A673 (cell line): ENCODE measurements around the gene SERTAD1. TPM values are rescaled to one million over a fixed set of nuclear protein-coding genes. Genes with fewer than 3 reads are reported as not detected.

Experiments
- BruUV-seq: library from RNA; stranded (reverse); fragments of 400-500 nt; replicated peaks from 2 replicates; lab custom pipeline; 2021; lab: Mats Ljungman, UMichigan
- CTCF ChIA-PET: fragments of 300-600 bp; sonication (Branson Sonifier 250); formaldehyde crosslinking; loops from one replicate; lab custom pipeline; 2022; ENCODE audit warnings: antibody characterized with exemption; lab: Charles Lee
- POLR2A ChIA-PET: fragments of 300-600 bp; sonication (Branson Sonifier 250); formaldehyde crosslinking; loops from one replicate; lab custom pipeline; 2022; ENCODE audit warnings: antibody characterized with exemption; ENCODE audit not compliant: low non-redundant PET; lab: Charles Lee
- DNase-seq: peaks from one replicate; pipeline ENCODE4 v3.0.0-alpha.2; 2015; ENCODE audit warnings: low spot score
- H3K27ac ChIP-seq: fragments of 200-600 bp; sonication (generic); 2 replicates; pipeline ENCODE4 v1.5.1; 2016; ENCODE audit warnings: mixed run types, low read depth, mild to moderate bottlenecking, mixed read lengths, antibody characterized with exemption, low read length; ENCODE audit not compliant: poor library complexity, severe bottlenecking
- H3K27me3 ChIP-seq: fragments of 200-600 bp; sonication (generic); replicated peaks from 2 replicates; pipeline ENCODE4 v1.6.1; 2017; ENCODE audit warnings: mixed run types, low read depth, mild to moderate bottlenecking, mixed read lengths, antibody characterized with exemption, low read length; ENCODE audit not compliant: insufficient read depth, poor library complexity
- H3K36me3 ChIP-seq: fragments of 200-600 bp; sonication (generic); 2 replicates; pipeline ENCODE4 v1.6.1; 2016; ENCODE audit warnings: mixed run types, mild to moderate bottlenecking, mixed read lengths, antibody characterized with exemption, low read length; ENCODE audit not compliant: insufficient read depth, poor library complexity, severe bottlenecking
- H3K4me1 ChIP-seq: fragments of 200-600 bp; sonication (generic); 2 replicates; pipeline ENCODE4 v1.6.1; 2017; ENCODE audit warnings: mixed run types, mild to moderate bottlenecking, mixed read lengths, antibody characterized with exemption, low read length; ENCODE audit not compliant: insufficient read depth, poor library complexity, severe bottlenecking
- H3K4me3 ChIP-seq: fragments of 200-600 bp; sonication (generic); 2 replicates; pipeline ENCODE4 v1.5.1; 2016; ENCODE audit warnings: low read depth, mixed run types, mild to moderate bottlenecking, mixed read lengths, low read length; ENCODE audit not compliant: poor library complexity, severe bottlenecking
- H3K9me3 ChIP-seq: fragments of 200-600 bp; sonication (generic); 2 replicates; pipeline ENCODE4 v1.6.1; 2016; ENCODE audit warnings: mixed run types, low read depth, mild to moderate bottlenecking, mixed read lengths, antibody characterized with exemption, low read length; ENCODE audit not compliant: poor library complexity, severe bottlenecking
- EZH2 ChIP-seq: fragments of 200-600 bp; sonication (generic); IDR thresholded peaks from 2 replicates; pipeline ENCODE4 v1.6.1; 2017; ENCODE audit warnings: borderline replicate concordance, low read depth, mild to moderate bottlenecking, mixed read lengths, antibody characterized with exemption, low read length; ENCODE audit not compliant: poor library complexity, severe bottlenecking
- intact Hi-C: fragments of 100-400 bp; cut with micrococcal nuclease; formaldehyde crosslinking; loops from one replicate; pipeline ENCODE4 v1.10.0; 2022; ENCODE audit not compliant: unreplicated experiment
- total RNA-seq: library from RNA; stranded (reverse); gene quantifications from 2 replicates; pipeline ENCODE4 v1.2.3, GENCODE V29; 2021
- TF ChIP-seq, protein P1 (sequence below): fragments of 300-800, 200-600 bp; sonication (generic); conservative IDR thresholded peaks from 2 replicates; pipeline ENCODE4 v1.5.1; 2017; ENCODE audit warnings: low read depth, mild to moderate bottlenecking, antibody characterized with exemption, low read length, moderate library complexity, mixed read lengths

The SERTAD1 gene
- total RNA-seq, 1 experiment from 2014 or later = 16.5 TPM

DNA sequence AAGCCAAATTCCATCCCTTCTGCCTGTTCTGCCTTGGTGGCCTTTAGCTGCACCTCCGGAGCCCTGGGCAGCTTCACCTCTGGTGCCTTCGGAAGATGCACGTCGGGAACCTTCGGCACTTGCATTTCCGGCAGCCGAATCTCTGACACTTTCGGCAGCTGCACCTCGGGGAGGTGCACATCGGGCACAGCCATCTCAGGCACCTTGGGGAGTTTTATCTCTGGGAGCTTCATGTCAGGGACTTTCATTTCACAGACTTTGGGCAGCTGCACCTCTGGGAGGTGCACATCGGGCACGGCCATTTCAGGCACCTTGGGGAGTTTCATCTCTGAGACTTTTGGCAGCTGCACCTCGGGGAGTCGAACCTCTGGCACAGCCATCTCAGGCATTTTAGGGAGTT lies 29.8 kb downstream of the SERTAD1 start:
- ChIA-PET CTCF (no interaction called here), POLR2A (no interaction called here)
- no TSS peak for BruUV-seq
- Histone ChIP-seq H3K4me3 (no peak overlapping the region), H3K27me3 (no peaks in the 10 kb centered on the region), H3K9me3 (no peaks in the 10 kb centered on the region), H3K27ac (no peak overlapping the region), H3K4me1 (no peaks in the 10 kb centered on the region), H3K36me3 (no peaks in the 10 kb centered on the region)
- no peak for DNase-seq
- no peak for TF ChIP-seq EZH2
- intact Hi-C loops = no loop called here

DNA sequence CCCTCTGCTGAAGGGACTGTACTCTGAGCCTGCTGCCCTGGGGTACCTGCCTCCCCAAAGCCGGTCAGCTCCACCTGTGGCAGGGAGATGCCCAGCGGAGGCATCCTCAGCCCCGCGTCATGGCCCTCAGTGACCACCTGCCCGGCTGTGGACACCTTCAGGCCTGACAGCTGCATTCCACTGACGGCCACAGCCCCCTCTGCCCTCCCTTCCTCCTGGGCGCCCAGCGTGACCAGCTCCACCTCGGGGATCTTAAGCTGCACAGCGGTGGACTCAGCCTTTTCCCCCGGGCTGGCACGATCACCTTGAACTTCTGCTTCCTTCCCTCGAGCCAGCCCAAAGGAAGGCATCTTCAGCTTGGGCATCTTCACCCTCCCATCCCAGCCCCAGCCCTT lies 31.0 kb downstream of the SERTAD1 start:
- Histone ChIP-seq H3K4me1 (no peaks in the 10 kb centered on the region), H3K36me3 (no peaks in the 10 kb centered on the region), H3K4me3 (no peak overlapping the region), H3K9me3 (no peaks in the 10 kb centered on the region), H3K27me3 (no peaks in the 10 kb centered on the region), H3K27ac (no peak overlapping the region)
- intact Hi-C loops = no loop called here
- ChIA-PET POLR2A (no interaction called here), CTCF (no interaction called here)
- BruUV-seq = no TSS peak
- no peak for DNase-seq
- TF ChIP-seq, protein P1, sequence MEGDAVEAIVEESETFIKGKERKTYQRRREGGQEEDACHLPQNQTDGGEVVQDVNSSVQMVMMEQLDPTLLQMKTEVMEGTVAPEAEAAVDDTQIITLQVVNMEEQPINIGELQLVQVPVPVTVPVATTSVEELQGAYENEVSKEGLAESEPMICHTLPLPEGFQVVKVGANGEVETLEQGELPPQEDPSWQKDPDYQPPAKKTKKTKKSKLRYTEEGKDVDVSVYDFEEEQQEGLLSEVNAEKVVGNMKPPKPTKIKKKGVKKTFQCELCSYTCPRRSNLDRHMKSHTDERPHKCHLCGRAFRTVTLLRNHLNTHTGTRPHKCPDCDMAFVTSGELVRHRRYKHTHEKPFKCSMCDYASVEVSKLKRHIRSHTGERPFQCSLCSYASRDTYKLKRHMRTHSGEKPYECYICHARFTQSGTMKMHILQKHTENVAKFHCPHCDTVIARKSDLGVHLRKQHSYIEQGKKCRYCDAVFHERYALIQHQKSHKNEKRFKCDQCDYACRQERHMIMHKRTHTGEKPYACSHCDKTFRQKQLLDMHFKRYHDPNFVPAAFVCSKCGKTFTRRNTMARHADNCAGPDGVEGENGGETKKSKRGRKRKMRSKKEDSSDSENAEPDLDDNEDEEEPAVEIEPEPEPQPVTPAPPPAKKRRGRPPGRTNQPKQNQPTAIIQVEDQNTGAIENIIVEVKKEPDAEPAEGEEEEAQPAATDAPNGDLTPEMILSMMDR = no peak
- no peak for TF ChIP-seq EZH2

DNA sequence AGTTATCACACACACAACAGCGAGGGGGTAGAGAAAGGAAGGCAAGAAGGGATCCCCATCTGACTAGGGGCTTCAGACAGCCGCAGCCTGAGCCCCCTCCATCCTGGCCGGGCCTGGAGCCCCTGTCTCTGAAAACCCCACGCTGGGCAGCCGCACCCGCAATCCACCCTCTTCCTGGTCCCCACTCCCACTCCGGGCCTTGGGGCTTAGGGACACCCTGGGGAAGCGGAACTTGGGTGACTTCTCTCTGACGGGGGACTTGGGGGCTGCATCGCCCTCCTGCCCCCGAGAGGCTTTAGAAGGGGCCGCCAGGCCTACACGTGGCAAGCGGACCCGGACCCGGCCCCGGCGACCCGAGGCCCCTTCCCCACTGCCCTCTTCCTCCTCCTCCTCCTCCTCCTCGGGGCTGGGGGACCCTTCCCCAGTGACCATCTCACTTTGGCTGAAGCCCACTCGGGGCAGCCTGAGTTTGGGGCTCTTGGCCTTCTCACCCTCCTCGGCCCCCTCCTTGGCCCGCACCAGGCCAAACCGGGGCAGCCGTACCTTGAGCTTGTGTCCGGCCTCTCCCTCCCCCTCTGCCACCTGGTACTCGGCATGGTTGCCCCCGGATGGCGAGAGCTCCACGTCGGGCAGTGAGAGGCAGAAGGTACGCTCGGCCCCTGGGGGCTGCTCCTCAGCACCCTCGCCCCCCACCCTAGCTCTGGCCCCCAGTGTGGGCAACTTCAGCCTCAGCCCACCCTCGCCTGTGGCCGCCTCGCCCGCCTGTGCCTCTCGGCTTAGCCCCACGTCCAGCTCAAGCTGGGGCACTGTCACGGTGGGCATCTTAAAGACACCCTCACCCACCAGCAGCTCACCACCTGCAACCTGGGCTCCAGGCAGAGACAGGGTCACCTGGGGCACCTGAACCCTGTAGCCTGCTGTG lies 31.6 kb downstream of the SERTAD1 start:
- H3K4me1 ChIP-seq = no peaks in the 10 kb centered on the region
- TF ChIP-seq, protein P1 = no peak
- TF ChIP-seq EZH2 = no peak
- intact Hi-C loops = no loop called here
- DNase-seq = no peak
- no peak overlapping the region for H3K4me3 ChIP-seq
- ChIA-PET CTCF (no interaction called here), POLR2A (no interaction called here)
- no peaks in the 10 kb centered on the region for H3K9me3 ChIP-seq
- no peaks in the 10 kb centered on the region for H3K36me3 ChIP-seq
- no TSS peak for BruUV-seq
- no peak overlapping the region for H3K27ac ChIP-seq
- no peaks in the 10 kb centered on the region for H3K27me3 ChIP-seq
